Heart left ventricle (tissue), 16 donors: ENCODE data around the gene ASH1L. TPM values are rescaled to one million over a fixed set of nuclear protein-coding genes. Genes with fewer than 3 reads are reported as not detected.
"Not testable (repeated sequence)": the region's sequence is repeated elsewhere in the genome, so short reads cannot be mapped to it uniquely, and the experiment has no call there.

ENCODE experiments used
- ATAC-seq, 4 donors: fragments of 200-7000 bp; cut with Tn5 transposase; one replicate each; pipeline ENCODE4 v1.9.1; 2020 to 2022; ENCODE audit warnings: moderate library complexity in 4 of 4, mild to moderate bottlenecking in 3 of 4, moderate number of reproducible peaks in 1 of 4
- DNase-seq, 5 donors: peaks; one replicate each; pipeline ENCODE4 v3.0.0-alpha.2; 2020
- H3K27ac ChIP-seq, 12 donors: fragments of 200-600 bp; sonication (generic) in 4 of 12; one replicate each; pipeline versions ENCODE4 v1.5.0 to v1.8.0; 2016 to 2022; ENCODE audit warnings: mild to moderate bottlenecking in 2 of 12
- H3K27me3 ChIP-seq, 9 donors: fragments of 200-600 bp; sonication (generic) in 2 of 9; one replicate each; pipeline versions ENCODE4 v1.5.1 to v1.8.0; 2016 to 2022; ENCODE audit warnings: mild to moderate bottlenecking in 3 of 9
- H3K36me3 ChIP-seq, 9 donors: fragments of 200-600 bp; sonication (generic) in 2 of 9; one replicate each; pipeline versions ENCODE4 v1.5.0 to v1.8.0; 2018 to 2022; ENCODE audit warnings: mild to moderate bottlenecking in 2 of 9
- H3K4me1 ChIP-seq, 12 donors: fragments of 200-600 bp; sonication (generic) in 4 of 12; one replicate each; pipeline versions ENCODE4 v1.5.0 to v1.8.0; 2016 to 2022; ENCODE audit warnings: mild to moderate bottlenecking in 3 of 12
- H3K4me3 ChIP-seq, 12 donors: fragments of 200-600 bp; sonication (generic) in 4 of 12; one replicate each; pipeline versions ENCODE4 v1.5.0 to v1.8.0; 2017 to 2022; ENCODE audit warnings: mild to moderate bottlenecking in 9 of 12, moderate library complexity in 4 of 12
- H3K9me3 ChIP-seq, 12 donors: fragments of 200-600 bp; sonication (generic) in 4 of 12; one replicate each; pipeline versions ENCODE4 v1.5.0 to v1.8.0; 2016 to 2022; ENCODE audit warnings: mild to moderate bottlenecking in 1 of 12
- CTCF ChIP-seq, 12 donors: fragments of 200-600 bp; sonication (generic) in 4 of 12; IDR thresholded peaks; one replicate each; pipeline versions ENCODE4 v1.5.0 to v1.8.0; 2018 to 2022; ENCODE audit warnings: antibody characterized with exemption in 12 of 12, mild to moderate bottlenecking in 5 of 12
- POLR2A ChIP-seq, 2 donors: fragments of 450-650 bp; IDR thresholded peaks; one replicate each; pipeline ENCODE4 v1.6.1; 2017; ENCODE audit warnings: antibody characterized with exemption in 2 of 2, mild to moderate bottlenecking in 2 of 2, moderate library complexity in 2 of 2
- WGBS, 4 donors: extraction: QIAGEN DNeasy Blood & Tissue Kit in 2 of 4; methylation state at CpG; one replicate each; pipeline versions ENCODE4 v1.1.5 to v1.1.7; 2013 to 2018; 5-methylcytosine and 5-hydroxymethylcytosine counted together
- intact Hi-C, 10 donors: fragments of 100-400 bp; cut with DNase I; formaldehyde crosslinking; loops; one replicate each; pipeline versions ENCODE4 v1.11.1 to v1.14.2; 2022
- long read RNA-seq, 3 donors: library from polyadenylated mRNA; unstranded; transcript quantifications; one replicate each; pipeline ENCODE4 v2.0.0, GENCODE V29; 2020 to 2021
- polyA plus RNA-seq, 2 donors: library from polyadenylated mRNA; stranded (reverse); fragments of 200-250 nt; gene quantifications; one replicate each; pipeline ENCODE4 v1.2.3, GENCODE V29; 2013
- total RNA-seq, 9 donors: library from RNA; depleted of rRNA in 2 of 9; stranded (reverse); fragments of >200 nt in 2 of 9; fragmentation: NEBNext Ultra II Directional in 3 of 9; extraction: Animal tissue kit (Norgen Biotek cat#: 25700) in 3 of 9; gene quantifications; one replicate each; pipeline versions ENCODE4 v1.1.0 to v1.2.4, GENCODE V29; 2016 to 2023
- donor health status: ischemic (EF 13 %, LVEDD 7.1; RV severe dilation, severe dysfunction).
- donor health status: healthy with polysubstance abuse.
- donor health status: DM: no; HTN: yes; CAD: no.
- donor health status: DM: no; HTN: no; CAD: no.
- donor health status: ischemic (EF 25% LVEDD 6.9; RV normal size, moderate dysfunction).
- donor health status: ischemic (EF 25% LVEDD 5.7; RV mildly dilated, moderate dysfunction).
- donor health status: healthy.
- donor health status: DM: yes; HTN: yes; CAD: no.
- donor health status: ischemic (EF 35%, LVEDD 5.7; RV mildly dilated, moderate dysfunction).
- donor health status: nonischemic (EF 11% LVEDD 7.7; RV severe dilation, severe dysfunction).
- donor health status: DM: yes; HTN: yes; CAD: no.
- donor health status: PGD.
- donor health status: ischemic (EF 29% LVEDD 5.4; RV normal size, mild dysfunction).
- donor health status: nonischemic (EF 23%, LVEDD 6.1; RV moderate dilation, normal function).

ASH1L gene
- 10 to 100 TPM; 38.3 to 56.0 (median 50.3) TPM for total RNA-seq
- 10 to 100 TPM in 1 of 2 donors, 1 to 10 TPM in 1; 9.3 to 15.0 TPM for polyA plus RNA-seq
- long read RNA-seq, donor 1, partial matches to known transcripts = 16 of 31 reads
- long read RNA-seq, donor 1, other reads (novel, unspliced or antisense) = 15 of 31 reads
- long read RNA-seq, donor 2, partial matches to known transcripts = 34 of 95 reads
- long read RNA-seq, donor 2, other reads (novel, unspliced or antisense) = 61 of 95 reads
- long read RNA-seq, donor 3, partial matches to known transcripts = 11 of 21 reads
- long read RNA-seq, donor 3, other reads (novel, unspliced or antisense) = 10 of 21 reads

DNA sequence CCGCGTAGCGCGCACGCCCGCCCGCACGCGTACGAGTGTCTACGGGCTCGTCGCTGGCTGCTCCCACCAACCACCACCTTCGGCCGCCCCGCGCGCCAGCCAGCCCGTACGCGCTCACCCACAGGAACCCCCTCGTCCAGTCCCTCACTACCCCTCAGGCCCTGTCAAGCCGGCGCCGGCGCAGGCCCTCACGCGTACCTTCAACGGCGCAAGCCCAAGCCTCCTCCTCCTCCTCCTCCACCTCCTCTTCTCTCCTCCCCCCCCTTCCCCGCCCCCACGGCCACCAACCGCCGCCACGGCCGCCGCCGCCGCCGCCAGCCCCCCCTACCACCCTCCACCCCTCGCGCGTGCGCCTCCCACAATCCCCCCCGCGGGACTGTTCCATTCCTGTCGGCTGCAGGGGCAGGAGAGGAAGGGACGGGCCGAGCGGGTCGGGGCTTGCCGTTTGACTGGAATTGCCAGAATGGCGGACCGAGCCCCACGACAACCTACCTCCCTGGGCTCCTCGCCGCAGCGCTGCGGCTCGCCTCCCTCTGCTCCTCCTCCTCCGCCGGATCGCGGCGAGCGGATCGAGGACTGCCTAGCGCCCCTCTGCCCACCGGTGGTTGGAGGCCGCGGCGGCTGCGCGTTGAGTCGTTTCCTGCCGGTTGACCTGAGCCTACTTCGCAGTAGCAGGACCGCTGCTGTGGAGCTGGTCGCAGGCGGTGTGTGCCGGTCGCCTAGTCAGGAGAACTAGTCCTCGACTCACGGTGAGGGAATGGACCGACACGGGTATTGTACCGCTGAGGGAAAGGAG lies at the start of gene ASH1L:
TSS of gene ASH1L (minus strand) at position 223 of the 796 bp plus-strand sequence. CDS start 41,284 bp downstream, outside the sequence.
- WGBS, 4 donors = 0 to 1% (median 1%) methylated on average over 60 to 87 of the region's 87 CpGs
- intact Hi-C loops = loop anchor here in 3 of 10 donors (5.0 to 10.0 kb wide), 3 partner anchors 55 to 240 kb away; partner anchors contain the start of gene RUSC1 (in 2 of the 3)
- DNase-seq = peak; percentile 95 to 97 (median 96)

GRCh38 chr1:155610257-155610647 lies 47.6 kb upstream of the ASH1L start:
- DNase-seq, intact Hi-C loops, H3K27me3 ChIP-seq, H3K4me1 ChIP-seq, H3K27ac ChIP-seq, H3K9me3 ChIP-seq: not testable (repeated sequence)
- 0 to 4% (median 0%) methylated on average over 2 to 5 of the region's 33 CpGs; no CpG with 5 or more reads in 1 of the 4 donors for WGBS, 4 donors
- peak in 3 of 4 donors; percentile 29 to 48 (median 46) for ATAC-seq
- Histone ChIP-seq H3K36me3 (peaks cover 0 to 20% (median 13%) of the 10 kb centered on the region in 9 donors), H3K4me3 (peak overlapping the region; percentile 30 to 84 (median 64))

More for the DNA sequence above, at the start of gene ASH1L:
- H3K4me3 ChIP-seq = peak within 1 kb of the TSS; percentile 77 to 99 (median 92)
- no peaks in the 10 kb centered on the region for H3K9me3 ChIP-seq
- peaks cover 4 to 50% (median 37%) of the 10 kb centered on the region in 12 donors for H3K4me1 ChIP-seq
- ATAC-seq = peak; percentile 93 to 96 (median 95)
- H3K27ac ChIP-seq = peak within 1 kb of the TSS; percentile 94 to 100 (median 98)
- no peaks in the 10 kb centered on the region for H3K27me3 ChIP-seq
- peaks cover 0 to 7% (median 0%) of the 10 kb centered on the region in 9 donors for H3K36me3 ChIP-seq
- TF ChIP-seq CTCF (IDR thresholded peaks at IDR 0.05) (peak in 1 of 12 donors; percentile 25), POLR2A (IDR thresholded peaks at IDR 0.05) (peak; percentile 53 to 93)

DNA sequence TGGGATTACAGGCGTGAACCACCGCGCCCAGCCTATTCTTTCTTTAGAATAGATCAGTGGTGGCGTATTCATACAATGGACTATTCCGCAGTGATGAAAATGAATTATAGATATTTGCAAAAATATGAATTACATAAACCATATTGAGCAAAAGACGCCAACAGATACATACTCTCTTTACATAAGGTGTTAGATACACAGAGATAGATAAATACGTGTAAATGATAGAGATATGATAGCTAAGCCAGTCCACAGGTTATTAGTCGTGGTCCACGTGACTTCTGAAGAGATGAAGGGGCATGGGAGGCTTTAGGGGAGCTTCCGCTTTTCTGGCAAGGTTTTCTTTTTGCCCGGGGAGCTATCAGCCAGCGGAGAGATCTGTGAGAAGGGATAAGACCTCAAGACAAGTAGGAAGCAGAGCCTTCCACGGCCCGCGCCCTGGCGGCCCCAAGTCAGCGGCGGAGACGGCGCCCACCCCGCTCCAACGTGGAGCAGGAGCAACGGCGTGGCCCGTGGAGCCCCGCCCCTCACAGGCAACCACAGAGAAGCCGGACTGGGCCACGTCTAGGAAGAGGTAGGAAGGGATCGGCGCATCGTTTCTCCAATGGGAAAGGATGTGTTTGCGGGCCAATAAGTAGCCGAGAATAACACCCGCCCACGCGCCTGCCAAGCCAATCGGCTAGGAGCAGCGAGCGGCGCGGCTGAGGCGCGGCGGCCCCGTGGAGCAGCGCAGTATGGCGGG lies 47.1 kb upstream of the ASH1L start, which contains the start of gene MSTO1:
TSS of gene MSTO1 (plus strand) at position 704 of the 742 bp plus-strand sequence. CDS start at position 735, 31 bp downstream.
- WGBS, 4 donors = 7 to 18% (median 10%) methylated on average over 24 to 46 of the region's 47 CpGs
- Histone ChIP-seq H3K27me3 (no peaks in the 10 kb centered on the region), H3K9me3 (no peaks in the 10 kb centered on the region), H3K4me3 (peak within 1 kb of the TSS; percentile 30 to 84 (median 64)), H3K36me3 (peaks cover 0 to 14% (median 12%) of the 10 kb centered on the region in 9 donors), H3K27ac (peak within 1 kb of the TSS in 11 of 12 donors; percentile 3 to 72 (median 65)), H3K4me1 (peaks cover 0 to 5% (median 0%) of the 10 kb centered on the region in 12 donors)
- peak; percentile 96 to 98 (median 97) for DNase-seq
- intact Hi-C loops = no loop called here
- ATAC-seq = peak; percentile 98 to 99 (median 98)
- no peak for TF ChIP-seq CTCF (IDR thresholded peaks at IDR 0.05)
- peak in 1 of 2 donors; percentile 67 for TF ChIP-seq POLR2A (IDR thresholded peaks at IDR 0.05)

DNA sequence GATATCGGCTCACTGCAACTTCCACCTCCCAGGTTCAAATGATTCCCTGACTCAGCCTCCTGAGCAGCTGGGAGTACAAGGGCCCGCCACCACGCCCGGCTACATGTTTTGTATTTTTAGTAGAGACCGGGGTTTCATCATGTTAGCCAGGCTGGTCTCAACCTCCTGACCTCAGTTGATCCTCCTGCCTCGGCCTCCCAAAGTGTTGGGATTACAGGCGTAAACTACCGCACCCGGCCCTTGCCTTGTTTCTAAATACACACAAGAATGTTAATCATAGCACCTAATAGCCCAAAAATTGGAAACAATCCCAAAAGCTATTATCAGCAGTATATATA lies 46.3 kb upstream of the ASH1L start:
- intact Hi-C loops = no loop called here
- no peaks in the 10 kb centered on the region for H3K27me3 ChIP-seq
- no peak for ATAC-seq
- H3K4me1 ChIP-seq = peaks cover 0 to 5% (median 0%) of the 10 kb centered on the region in 12 donors
- H3K36me3 ChIP-seq = peaks cover 0 to 13% (median 12%) of the 10 kb centered on the region in 9 donors
- TF ChIP-seq CTCF (IDR thresholded peaks at IDR 0.05) (no peak), POLR2A (IDR thresholded peaks at IDR 0.05) (no peak)
- H3K4me3 ChIP-seq = no peak overlapping the region
- WGBS, 4 donors = 93 to 97% (median 94%) methylated on average over 9 of the region's 9 CpGs
- H3K9me3 ChIP-seq = no peaks in the 10 kb centered on the region
- H3K27ac ChIP-seq = no peak overlapping the region
- no peak for DNase-seq
